ENCODE measurements around the gene NANS. TPM values are rescaled to one million over a fixed set of nuclear protein-coding genes. Genes with fewer than 3 reads are reported as not detected.

Gene NANS
- total and polyA plus RNA-seq, 10 of the 15 experiments (the other 5 are each of a cell fraction or from before 2014, with no cell fraction given): 21.0 to 126 (median 52.3) TPM

- H2AFZ ChIP-seq (ENCODE audit: control insufficient read depth, low read depth, low read length): no peak overlapping the region
- FAIRE-seq (no peak), ATAC-seq (no peak), DNase-seq (ENCODE audit: low read depth, low spot score) (no peak)
- ChIA-PET RAD21 (ENCODE audit: unreplicated experiment) (no interaction called here), CTCF (interaction anchor here (0.9 to 1.7 kb wide), 2 partner anchors 9 to 122 kb away, joined by 3 to 8 read pairs; no protein-coding TSS in a partner anchor), POLR2A (no interaction called here), SMC1A (ENCODE audit: uncharacterized antibody, unreplicated experiment) (interaction anchor here (0.6 to 3.3 kb wide), 3 partner anchors 14 to 19 kb away, joined by 3 to 12 read pairs (median 6); no protein-coding TSS in a partner anchor)
- no peak overlapping the region for H3K27ac ChIP-seq (ENCODE audit: control insufficient read depth, insufficient read depth)
- H3K79me2 ChIP-seq (ENCODE audit: control insufficient read depth, insufficient read depth, low read length): no peaks in the 10 kb centered on the region
- H3K4me2 ChIP-seq (ENCODE audit: control insufficient read depth, insufficient read depth): no peak overlapping the region
- 97% methylated on average over 7 of the region's 7 CpGs for WGBS (ENCODE audit: insufficient coverage, insufficient replicate concordance, low lambda C conversion rate, missing lambda C conversion rate)
- H4K20me1 ChIP-seq (ENCODE audit: control insufficient read depth, insufficient read depth): no peaks in the 10 kb centered on the region
- intact Hi-C loops (cut with micrococcal nuclease; ENCODE audit: unreplicated experiment) (no loop called here), in situ Hi-C loops (cut with MboI) (no loop called here)
- no peaks in the 10 kb centered on the region for H3K27me3 ChIP-seq (replicated peaks in 1 of 2; ENCODE audit: control insufficient read depth in 2 of 2, insufficient read depth in 2 of 2, low read length in 1 of 2)
- no peaks in the 10 kb centered on the region for H3K9me3 ChIP-seq (replicated peaks; ENCODE audit: control insufficient read depth, insufficient read depth, low read length)
- peaks cover 27 to 43% of the 10 kb centered on the region in 2 experiments for H3K36me3 ChIP-seq (ENCODE audit: control insufficient read depth in 2 of 2, insufficient read depth in 2 of 2, low read length in 1 of 2)
- no peak overlapping the region for H3K4me3 ChIP-seq
- no TSS peak for BruUV-seq (replicated peaks)
- H3K9ac ChIP-seq (ENCODE audit: control insufficient read depth, insufficient read depth, low read length): no peak overlapping the region
- H3K4me1 ChIP-seq (ENCODE audit: control insufficient read depth, insufficient read depth, low read length): no peaks in the 10 kb centered on the region
- TF ChIP-seq POLR2A (IDR thresholded peaks at IDR 0.05; ENCODE audit: low read depth, low read length): 0 out of 2 replicates have a peak, but pooled peaks have one; percentile 33
- no peak for TF ChIP-seq RB1 (IDR thresholded peaks at IDR 0.05; ENCODE audit: borderline replicate concordance)
Measured at GRCh38 chr9:98083566-98084183, 27.1 kb downstream of the NANS start.

DNA sequence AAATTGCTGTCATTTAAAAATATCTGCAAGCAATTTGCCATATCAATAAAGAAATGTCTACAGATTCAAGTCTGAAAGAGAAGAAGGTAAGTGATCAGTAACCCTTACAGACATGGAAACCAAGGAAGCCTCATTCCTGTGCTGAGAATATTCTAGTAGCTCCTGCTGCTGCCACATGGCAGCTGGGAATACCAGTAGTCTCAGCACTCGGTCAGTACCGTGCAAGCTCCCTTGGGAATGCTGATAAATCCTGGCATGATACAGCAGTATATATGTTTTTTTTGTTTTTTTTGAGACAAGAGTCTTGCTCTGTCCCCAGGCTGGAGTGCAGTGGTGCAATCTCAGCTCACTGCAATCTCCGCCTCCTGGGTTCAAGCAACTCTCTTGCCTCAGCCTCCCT is 27.9 kb downstream of the NANS start:
- in situ Hi-C loops (cut with MboI) (no loop called here), intact Hi-C loops (cut with micrococcal nuclease; ENCODE audit: unreplicated experiment) (no loop called here)
- ATAC-seq (no peak), FAIRE-seq (no peak), DNase-seq (ENCODE audit: low read depth, low spot score) (no peak)
- Histone ChIP-seq H3K36me3 (ENCODE audit: control insufficient read depth in 2 of 2, insufficient read depth in 2 of 2, low read length in 1 of 2) (peaks cover 27 to 40% of the 10 kb centered on the region in 2 experiments), H3K4me2 (ENCODE audit: control insufficient read depth, insufficient read depth) (no peak overlapping the region), H3K27ac (ENCODE audit: control insufficient read depth, insufficient read depth) (no peak overlapping the region), H3K4me3 (no peak overlapping the region), H3K9ac (ENCODE audit: control insufficient read depth, insufficient read depth, low read length) (no peak overlapping the region), H3K27me3 (replicated peaks in 1 of 2; ENCODE audit: control insufficient read depth in 2 of 2, insufficient read depth in 2 of 2, low read length in 1 of 2) (no peaks in the 10 kb centered on the region), H4K20me1 (ENCODE audit: control insufficient read depth, insufficient read depth) (no peaks in the 10 kb centered on the region), H3K79me2 (ENCODE audit: control insufficient read depth, insufficient read depth, low read length) (no peaks in the 10 kb centered on the region), H2AFZ (ENCODE audit: control insufficient read depth, low read depth, low read length) (no peak overlapping the region), H3K9me3 (replicated peaks; ENCODE audit: control insufficient read depth, insufficient read depth, low read length) (no peaks in the 10 kb centered on the region), H3K4me1 (ENCODE audit: control insufficient read depth, insufficient read depth, low read length) (no peaks in the 10 kb centered on the region)
- ChIA-PET POLR2A (interaction anchor here (0.6 kb wide), 1 partner anchor 290 kb away, joined by 3 read pairs; no protein-coding TSS in a partner anchor), CTCF (interaction anchor here (0.9 to 1.7 kb wide), 2 partner anchors 9 to 121 kb away, joined by 3 to 8 read pairs; no protein-coding TSS in a partner anchor), RAD21 (ENCODE audit: unreplicated experiment) (no interaction called here), SMC1A (ENCODE audit: uncharacterized antibody, unreplicated experiment) (interaction anchor here (0.6 to 3.3 kb wide), 6 partner anchors 9 to 35 kb away, joined by 3 to 12 read pairs (median 4); partner anchors contain the start of gene TRIM14)
- TSS peak; percentile 53 for BruUV-seq (replicated peaks)
- TF ChIP-seq YBX1 (IDR thresholded peaks at IDR 0.05) (no peak), HDAC2 (IDR thresholded peaks at IDR 0.05) (no peak), HCFC1 (IDR thresholded peaks at IDR 0.05; ENCODE audit: low read length) (no peak), SRF (IDR thresholded peaks at IDR 0.05; ENCODE audit: low read depth in 2 of 2, low read length in 2 of 2) (no peak)
- WGBS (ENCODE audit: insufficient coverage, insufficient replicate concordance, low lambda C conversion rate, missing lambda C conversion rate): 86% methylated on average over 3 of the region's 3 CpGs

Data from GM12878 (cell line).